H1 (cell line): ENCODE results near the gene PSMF1. TPM values are rescaled to one million over a fixed set of nuclear protein-coding genes. Genes with fewer than 3 reads are reported as not detected.

ENCODE experiments used
- CTCF ChIA-PET: fragments of 300-600 bp; sonication (Branson Sonifier 250); formaldehyde crosslinking; loops from one replicate; lab custom pipeline; 2021; ENCODE audit not compliant: partially characterized antibody; lab: Charles Lee
- POLR2A ChIA-PET: fragments of 300-600 bp; sonication (Branson Sonifier 250); formaldehyde crosslinking; loops from one replicate; lab custom pipeline; 2021; ENCODE audit warnings: inconsistent platforms; ENCODE audit not compliant: partially characterized antibody; lab: Charles Lee
- DNase-seq, 2 experiments: peaks; one replicate each; pipeline versions ENCODE4 v3.0.0 to v3.0.0-alpha.2; 2010 to 2022; ENCODE audit warnings: low spot score in 2 of 2, low read depth in 1 of 2, mixed read lengths in 1 of 2
- FAIRE-seq: peaks from 2 replicates; lab custom pipeline; 2011; peaks lifted over from hg19 to GRCh38; lab: Jason Lieb, UNC
- H2AFZ ChIP-seq: 2 replicates; pipeline ENCODE4 v1.8.1; 2012; ENCODE audit warnings: low read length, inconsistent platforms
- H2AK5ac ChIP-seq: 2 replicates; pipeline ENCODE4 v1.6.1; 2013; ENCODE audit warnings: low read depth, low read length
- H2BK120ac ChIP-seq: replicated peaks from 2 replicates; pipeline ENCODE3; 2013; ENCODE audit warnings: low read depth, low read length, inconsistent platforms
- H2BK12ac ChIP-seq: 2 replicates; pipeline ENCODE4 v1.6.1; 2013; ENCODE audit warnings: low read depth, low read length
- H2BK15ac ChIP-seq: 2 replicates; pipeline ENCODE4 v1.6.1; 2013; ENCODE audit warnings: low read length
- H2BK20ac ChIP-seq: 2 replicates; pipeline ENCODE4 v1.6.1; 2013; ENCODE audit warnings: low read length
- H2BK5ac ChIP-seq: 2 replicates; pipeline ENCODE4 v1.6.1; 2013; ENCODE audit warnings: low read depth, low read length
- H3K14ac ChIP-seq: 2 replicates; pipeline ENCODE4 v1.6.1; 2013; ENCODE audit warnings: inconsistent platforms; ENCODE audit not compliant: insufficient read length
- H3K18ac ChIP-seq: 2 replicates; pipeline ENCODE4 v1.6.1; 2013; ENCODE audit warnings: low read length; ENCODE audit errors: extremely low read depth
- H3K23ac ChIP-seq: 2 replicates; pipeline ENCODE4 v1.6.1; 2013; ENCODE audit warnings: inconsistent platforms; ENCODE audit not compliant: insufficient read length
- H3K23me2 ChIP-seq: 2 replicates; pipeline ENCODE4 v1.6.1; 2013; ENCODE audit warnings: low read depth, low read length
- H3K27ac ChIP-seq: 2 replicates; pipeline ENCODE4 v1.6.1; 2011; ENCODE audit warnings: low read depth, low read length, inconsistent platforms
- H3K27me3 ChIP-seq, 4 experiments: replicated peaks in 1 of 4; 1 replicate in 1 of 4; 2 replicates in 3 of 4; pipeline versions ENCODE4 v1.6.1 to v1.8.1; 2011 to 2013; ENCODE audit warnings: low read length in 3 of 4, mild to moderate bottlenecking in 3 of 4, inconsistent platforms in 2 of 4, mixed read lengths in 2 of 4, moderate library complexity in 1 of 4; ENCODE audit not compliant: control insufficient read depth in 3 of 4, insufficient read depth in 3 of 4; ENCODE audit errors: extremely low read depth in 1 of 4
- H3K36me3 ChIP-seq, 4 experiments: 2 replicates each; pipeline versions ENCODE4 v1.6.1 to v1.8.1; 2011 to 2013; ENCODE audit warnings: mild to moderate bottlenecking in 4 of 4, low read length in 3 of 4, moderate library complexity in 2 of 4, control low read depth in 1 of 4, inconsistent platforms in 1 of 4; ENCODE audit not compliant: insufficient read depth in 4 of 4, control insufficient read depth in 2 of 4
- H3K4ac ChIP-seq: replicated peaks from 2 replicates; pipeline ENCODE3; 2013; ENCODE audit warnings: low read length, low read depth, mixed read lengths, inconsistent platforms; ENCODE audit not compliant: insufficient read length
- H3K4me1 ChIP-seq, 4 experiments: replicated peaks in 1 of 4; 1 replicate in 1 of 4; 2 replicates in 3 of 4; pipeline versions ENCODE4 v1.6.1 to v1.8.1; 2011 to 2013; ENCODE audit warnings: low read length in 3 of 4, inconsistent platforms in 2 of 4, mixed read lengths in 1 of 4; ENCODE audit not compliant: insufficient read depth in 4 of 4, control insufficient read depth in 3 of 4
- H3K4me2 ChIP-seq, 2 experiments: 2 replicates each; pipeline versions ENCODE4 v1.6.1 to v1.8.1; 2011 to 2013; ENCODE audit warnings: low read depth in 2 of 2, low read length in 2 of 2, control low read depth in 1 of 2, inconsistent platforms in 1 of 2, mild to moderate bottlenecking in 1 of 2; ENCODE audit not compliant: insufficient read depth in 1 of 2
- H3K4me3 ChIP-seq, 4 experiments: fragments of 200-600, 300-600 bp in 1 of 4; sonication (generic), shearing (Covaris generic), sonication (Bioruptor Twin) in 1 of 4; 2 replicates each; pipeline versions ENCODE4 v1.5.1 to v1.8.1; 2011 to 2016; ENCODE audit warnings: low read length in 4 of 4, low read depth in 3 of 4, control low read depth in 2 of 4, inconsistent platforms in 2 of 4, mild to moderate bottlenecking in 2 of 4, mixed read lengths in 1 of 4, moderate library complexity in 1 of 4; ENCODE audit not compliant: insufficient read depth in 2 of 4; ENCODE audit errors: extremely low read depth in 1 of 4
- H3K56ac ChIP-seq: replicated peaks from 2 replicates; pipeline ENCODE3; 2013; ENCODE audit warnings: low read depth, mild to moderate bottlenecking, mixed read lengths, low read length, inconsistent platforms; ENCODE audit not compliant: insufficient read length
- H3K79me1 ChIP-seq: 2 replicates; pipeline ENCODE4 v1.6.1; 2013; ENCODE audit warnings: low read depth, low read length, control low read depth
- H3K79me2 ChIP-seq, 2 experiments: 2 replicates each; pipeline versions ENCODE4 v1.6.1 to v1.8.1; 2012 to 2013; ENCODE audit warnings: low read length in 2 of 2, mild to moderate bottlenecking in 2 of 2, inconsistent platforms in 1 of 2; ENCODE audit not compliant: insufficient read depth in 2 of 2, control insufficient read depth in 1 of 2
- H3K9ac ChIP-seq, 4 experiments: replicated peaks in 1 of 4; 1 replicate in 1 of 4; 2 replicates in 3 of 4; pipeline versions ENCODE4 v1.6.1 to v1.8.1; 2011 to 2013; ENCODE audit warnings: low read depth in 3 of 4, low read length in 3 of 4, control low read depth in 2 of 4, mild to moderate bottlenecking in 2 of 4, moderate library complexity in 2 of 4, inconsistent platforms in 1 of 4; ENCODE audit errors: extremely low read depth in 1 of 4
- H3K9me3 ChIP-seq, 2 experiments: 2 replicates each; pipeline versions ENCODE4 v1.6.1 to v1.8.1; 2012 to 2013; ENCODE audit warnings: mild to moderate bottlenecking in 2 of 2, moderate library complexity in 2 of 2, control low read depth in 1 of 2, inconsistent platforms in 1 of 2, low read depth in 1 of 2, low read length in 1 of 2, mixed read lengths in 1 of 2; ENCODE audit not compliant: insufficient read depth in 2 of 2
- H4K20me1 ChIP-seq, 2 experiments: replicated peaks in 1 of 2; 2 replicates each; pipeline versions ENCODE3 to v1.8.1; 2011 to 2013; ENCODE audit warnings: inconsistent platforms in 2 of 2, low read length in 2 of 2, mild to moderate bottlenecking in 1 of 2; ENCODE audit not compliant: insufficient read depth in 2 of 2, control insufficient read depth in 1 of 2
- H4K5ac ChIP-seq: 2 replicates; pipeline ENCODE4 v1.6.1; 2013; ENCODE audit warnings: low read length, low read depth, mixed read lengths, inconsistent platforms; ENCODE audit not compliant: insufficient read length
- H4K8ac ChIP-seq: 2 replicates; pipeline ENCODE4 v1.8.0; 2013; ENCODE audit warnings: mild to moderate bottlenecking, moderate library complexity, low read length, inconsistent platforms; ENCODE audit not compliant: insufficient read depth; ENCODE audit errors: extremely low read depth
- H4K91ac ChIP-seq: replicated peaks from 2 replicates; pipeline ENCODE3; 2013; ENCODE audit warnings: low read length, mixed read lengths, inconsistent platforms; ENCODE audit not compliant: insufficient read length
- KDM1A ChIP-seq: fragments of 200-600, 300-600 bp; sonication (generic); IDR thresholded peaks from 2 replicates; pipeline ENCODE4 v1.7.1; 2016; ENCODE audit warnings: mild to moderate bottlenecking, low read length, borderline replicate concordance
- SP2 ChIP-seq: IDR thresholded peaks from 2 replicates; pipeline ENCODE4 v1.6.1; 2012; ENCODE audit warnings: mild to moderate bottlenecking, low read length, inconsistent platforms
- WGBS, 2 experiments: shearing (Covaris generic) in 1 of 2; methylation state at CpG; one replicate each; pipeline versions ENCODE4 v1.1.6 to v1.1.7; 2013 to 2015; ENCODE audit warnings: low lambda C conversion rate in 2 of 2, mixed read lengths in 2 of 2, inconsistent platforms in 1 of 2, low coverage in 1 of 2, missing lambda C conversion rate in 1 of 2; ENCODE audit not compliant: insufficient replicate concordance in 2 of 2, insufficient coverage in 1 of 2, insufficient read length in 1 of 2; ENCODE audit errors: extremely low coverage in 1 of 2, missing lambda C conversion rate in 1 of 2; 5-methylcytosine and 5-hydroxymethylcytosine counted together
- polyA plus RNA-seq, 7 experiments: library from polyadenylated mRNA; depleted of rRNA in 3 of 7; stranded (reverse) in 5 of 7; unstranded in 2 of 7; fragments of >200 nt in 5 of 7; fragments of 200-250 nt in 2 of 7; gene quantifications; 1 replicate in 5 of 7; 2 replicates in 1 of 7; 4 replicates in 1 of 7; pipeline versions ENCODE4 v1.2.1 to v1.2.3, GENCODE V29; 2011 to 2013; ENCODE audit warnings: missing spikeins in 2 of 7, mixed read lengths in 2 of 7
- total RNA-seq: library from RNA; stranded (reverse); fragmentation: NEBNext Ultra II Directional; extraction: Animal tissue kit (Norgen Biotek cat#: 25700); gene quantifications from 2 replicates; pipeline ENCODE4 v1.2.1, GENCODE V29; 2021

PSMF1 gene
- total and polyA plus RNA-seq, 2 of the 8 experiments (the other 6 are each of a cell fraction or from before 2014, with no cell fraction given) = 106 to 159 TPM

GRCh38 chr20:1134836-1135235, 16.4 kb downstream of the PSMF1 start:
- H2BK20ac ChIP-seq = no peak overlapping the region
- CTCF ChIA-PET = interaction anchor here (1.3 kb wide), 1 partner anchor 10 kb away, joined by 3 read pairs; no protein-coding TSS in a partner anchor
- no peak overlapping the region for H3K14ac ChIP-seq
- H3K23me2 ChIP-seq = no peaks in the 10 kb centered on the region
- no peak overlapping the region for H2AFZ ChIP-seq
- no peak overlapping the region for H3K4ac ChIP-seq
- no peak overlapping the region for H3K9ac ChIP-seq
- no peak overlapping the region for H3K4me3 ChIP-seq
- POLR2A ChIA-PET = interaction anchor here (0.6 kb wide), 1 partner anchor 789 kb away, joined by 3 read pairs; no protein-coding TSS in a partner anchor
- H2BK12ac ChIP-seq = no peak overlapping the region
- WGBS, 2 experiments = 92% methylated on average over 12 of the region's 12 CpGs; no CpG with 5 or more reads in 1 of the 2 experiments
- no peak overlapping the region for H4K5ac ChIP-seq
- peaks cover 1 to 8% of the 10 kb centered on the region in 2 experiments for H4K20me1 ChIP-seq
- H2BK120ac ChIP-seq = no peak overlapping the region
- no peak overlapping the region for H2AK5ac ChIP-seq
- H3K79me1 ChIP-seq = peaks cover 3% of the 10 kb centered on the region; the same call in 1 of the 2 replicates
- H2BK15ac ChIP-seq = no peak overlapping the region
- no peak overlapping the region for H3K27ac ChIP-seq
- no peak for DNase-seq
- H3K79me2 ChIP-seq = peaks cover 0 to 13% of the 10 kb centered on the region in 2 experiments; a peak in 2 of 4 replicates
- no peak for FAIRE-seq
- no peaks in the 10 kb centered on the region for H3K27me3 ChIP-seq
- H3K18ac ChIP-seq = no peak overlapping the region
- H3K9me3 ChIP-seq = no peaks in the 10 kb centered on the region
- H4K91ac ChIP-seq = no peak overlapping the region
- H3K36me3 ChIP-seq = peaks cover 12 to 50% (median 28%) of the 10 kb centered on the region in 4 experiments
- no peaks in the 10 kb centered on the region for H3K4me1 ChIP-seq
- no peak overlapping the region for H3K4me2 ChIP-seq
- no peak overlapping the region for H4K8ac ChIP-seq
- TF ChIP-seq KDM1A (no peak), SP2 (no peak)
- H2BK5ac ChIP-seq = no peak overlapping the region
- no peak overlapping the region for H3K23ac ChIP-seq
- no peak overlapping the region for H3K56ac ChIP-seq
